PFSK-1 (cell line): Measurements from ENCODE around the gene WDR48.

ENCODE experiments used
- FOXP2 ChIP-seq: optimal IDR thresholded peaks from 2 replicates; pipeline ENCODE3; 2011; ENCODE audit warnings: borderline replicate concordance, control low read depth, inconsistent platforms; ENCODE audit not compliant: insufficient read depth; ENCODE audit errors: extremely low read length, extremely low read depth
- POLR2AphosphoS5 ChIP-seq: IDR thresholded peaks from 2 replicates; pipeline ENCODE4 v1.6.1; 2012; ENCODE audit warnings: low read depth, mild to moderate bottlenecking, control low read depth, low read length, moderate library complexity
- REST ChIP-seq, 2 experiments: IDR thresholded peaks; 2 replicates each; pipeline versions ENCODE4 v1.6.1 to v1.8.0; 2011 to 2012; ENCODE audit warnings: low read depth in 2 of 2, low read length in 2 of 2, control low read depth in 1 of 2, inconsistent platforms in 1 of 2, mild to moderate bottlenecking in 1 of 2, moderate library complexity in 1 of 2; ENCODE audit not compliant: insufficient read depth in 1 of 2
- SIN3A ChIP-seq: IDR thresholded peaks from 2 replicates; pipeline ENCODE4 v1.6.1; 2012; ENCODE audit warnings: mild to moderate bottlenecking, low read length, moderate library complexity, borderline replicate concordance; ENCODE audit not compliant: insufficient read depth
- TAF1 ChIP-seq: IDR thresholded peaks from 2 replicates; pipeline ENCODE4 v1.6.1; 2012; ENCODE audit warnings: low read length, control low read depth, borderline replicate concordance; ENCODE audit not compliant: insufficient read depth

Gene WDR48

GRCh38 chr3:39021465-39022285 is 30.1 kb upstream of the WDR48 start:
- no peak for TF ChIP-seq REST (IDR thresholded peaks at IDR 0.05; ENCODE audit: insufficient read depth in 1 of 2, low read depth in 2 of 2, low read length in 2 of 2)
- no peak for TF ChIP-seq TAF1
- TF ChIP-seq FOXP2: no peak
- no peak for TF ChIP-seq SIN3A
- TF ChIP-seq POLR2AphosphoS5: no peak

DNA sequence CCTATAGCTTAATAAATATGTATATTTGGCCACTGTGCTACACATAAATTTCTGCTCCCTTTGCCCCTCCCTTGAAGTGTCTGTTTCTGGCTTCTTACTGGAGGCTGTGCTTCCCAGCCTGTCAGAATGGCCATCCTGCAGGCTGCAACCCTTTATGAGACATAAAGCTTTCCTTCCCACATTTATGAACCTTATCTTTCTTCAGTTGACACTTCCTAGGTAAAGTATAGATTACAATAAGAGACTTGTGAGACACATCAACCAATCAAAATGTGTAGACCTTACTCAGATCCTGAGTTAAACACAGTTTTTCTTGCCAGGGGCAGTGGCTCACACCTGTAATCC is 29.6 kb upstream of the WDR48 start:
- no peak for TF ChIP-seq FOXP2
- TF ChIP-seq TAF1: no peak
- TF ChIP-seq SIN3A: no peak
- TF ChIP-seq REST (IDR thresholded peaks at IDR 0.05; ENCODE audit: insufficient read depth in 1 of 2, low read depth in 2 of 2, low read length in 2 of 2): no peak
- TF ChIP-seq POLR2AphosphoS5: no peak

DNA sequence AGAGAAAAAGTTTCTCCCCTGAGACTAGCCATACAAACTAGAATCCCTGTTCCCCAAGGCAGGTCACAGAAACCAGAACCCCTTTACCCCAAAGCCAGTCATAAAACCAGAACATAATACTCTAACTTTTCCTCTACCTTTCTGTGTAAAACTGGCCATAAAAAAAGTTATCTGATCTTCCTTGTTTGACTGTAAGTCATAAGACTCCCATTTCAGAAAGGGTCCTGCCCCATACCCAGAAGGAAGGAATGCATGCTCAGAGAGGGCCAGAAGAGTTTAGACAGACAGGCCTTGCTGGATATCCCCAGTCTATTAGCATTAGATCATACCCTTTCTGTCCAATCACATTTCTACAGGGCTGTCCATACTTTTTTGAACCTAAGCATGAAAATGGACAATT is 27.3 kb upstream of the WDR48 start:
- TF ChIP-seq SIN3A: no peak

GRCh38 chr3:39025222-39025970 is 26.4 kb upstream of the WDR48 start:
- TF ChIP-seq FOXP2 (no peak), POLR2AphosphoS5 (no peak), TAF1 (no peak), SIN3A (no peak), REST (IDR thresholded peaks at IDR 0.05; ENCODE audit: insufficient read depth in 1 of 2, low read depth in 2 of 2, low read length in 2 of 2) (no peak)

GRCh38 chr3:39028546-39028945 is 23.3 kb upstream of the WDR48 start:
- TF ChIP-seq REST (IDR thresholded peaks at IDR 0.05; ENCODE audit: insufficient read depth in 1 of 2, low read depth in 2 of 2, low read length in 2 of 2) (no peak), POLR2AphosphoS5 (no peak), FOXP2 (no peak), SIN3A (no peak), TAF1 (no peak)
